SK-N-SH treated with all-trans-retinoic acid at 6 μM for 48 hours (cell line): ENCODE measurements around the gene SMOC1.

Experiments
- ARNTL ChIP-seq: fragments of 450-650 bp; formaldehyde crosslinking; IDR thresholded peaks from 2 replicates; pipeline ENCODE4 v1.5.0; 2020; ENCODE audit warnings: low read depth, mild to moderate bottlenecking, moderate library complexity, borderline replicate concordance
- CSDC2 ChIP-seq: fragments of 250-450 bp; sonication (Bioruptor Pico); IDR thresholded peaks from 2 replicates; pipeline ENCODE4 v1.5.0; 2020; ENCODE audit warnings: mild to moderate bottlenecking, moderate library complexity
- ISL1 ChIP-seq: fragments of 250-450 bp; sonication (Bioruptor Pico); IDR thresholded peaks from 2 replicates; pipeline ENCODE4 v2.1.2; 2022; ENCODE audit warnings: mild to moderate bottlenecking, moderate library complexity
- SNAI2 ChIP-seq: fragments of 250-450 bp; sonication (Bioruptor Pico); IDR thresholded peaks from 2 replicates; pipeline ENCODE4 v1.5.0; 2020; ENCODE audit warnings: mild to moderate bottlenecking, moderate library complexity
- TOX ChIP-seq: fragments of 250-450 bp; sonication (Bioruptor Pico); IDR thresholded peaks from 2 replicates; pipeline ENCODE4 v1.8.0; 2021; ENCODE audit warnings: mild to moderate bottlenecking, moderate library complexity, borderline replicate concordance
- TSHZ2 ChIP-seq: fragments of 250-450 bp; sonication (Bioruptor Pico); IDR thresholded peaks from 2 replicates; pipeline ENCODE4 v1.5.0; 2020; ENCODE audit warnings: mild to moderate bottlenecking, moderate library complexity
- ZC3H10 ChIP-seq: fragments of 250-450 bp; sonication (Bioruptor Pico); IDR thresholded peaks from 2 replicates; pipeline ENCODE4 v1.5.1; 2021; ENCODE audit warnings: mild to moderate bottlenecking, moderate library complexity
- ZFP3 ChIP-seq: fragments of 250-450 bp; sonication (Bioruptor Pico); IDR thresholded peaks from 2 replicates; pipeline ENCODE4 v1.5.0; 2020; ENCODE audit warnings: mild to moderate bottlenecking, moderate library complexity
- ZFP30 ChIP-seq: fragments of 450-650 bp; formaldehyde crosslinking; IDR thresholded peaks from 2 replicates; pipeline ENCODE4 v1.5.0; 2022; ENCODE audit warnings: mild to moderate bottlenecking, moderate library complexity
- TF ChIP-seq, protein P1 (sequence below): fragments of 250-450 bp; sonication (Bioruptor Pico); IDR thresholded peaks from 2 replicates; pipeline ENCODE4 v1.5.1; 2020; ENCODE audit warnings: low read depth, mild to moderate bottlenecking, moderate library complexity
- TF ChIP-seq, protein P2 (sequence below): fragments of 250-450 bp; sonication (Bioruptor Pico); IDR thresholded peaks from 2 replicates; pipeline ENCODE4 v1.5.1; 2021; ENCODE audit warnings: mild to moderate bottlenecking, moderate library complexity
- TF ChIP-seq, protein P3 (sequence below): fragments of 250-450 bp; sonication (Bioruptor Pico); IDR thresholded peaks from 2 replicates; pipeline ENCODE4 v1.8.0; 2021; ENCODE audit warnings: low read depth, mild to moderate bottlenecking, moderate library complexity, borderline replicate concordance

DNA sequence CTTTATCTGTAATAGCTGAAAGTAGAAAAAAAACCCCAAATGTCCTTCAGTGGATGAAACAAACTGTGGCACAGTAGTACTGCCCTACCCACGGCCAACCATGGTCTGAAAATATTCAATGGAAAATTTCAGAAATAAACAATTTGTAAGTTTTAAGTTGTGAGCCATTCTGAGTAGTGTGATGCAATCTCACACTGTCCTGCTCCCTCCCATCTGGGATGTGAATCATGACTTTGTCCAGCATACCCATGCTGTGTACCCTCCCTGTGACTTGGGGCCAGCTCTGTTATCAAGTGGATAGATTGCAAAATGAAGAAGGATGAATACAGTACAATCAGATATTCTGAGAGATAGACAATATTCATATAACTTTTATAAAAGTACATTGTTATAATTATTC lies 106.2 kb downstream of the SMOC1 start:
- TF ChIP-seq, protein P1, sequence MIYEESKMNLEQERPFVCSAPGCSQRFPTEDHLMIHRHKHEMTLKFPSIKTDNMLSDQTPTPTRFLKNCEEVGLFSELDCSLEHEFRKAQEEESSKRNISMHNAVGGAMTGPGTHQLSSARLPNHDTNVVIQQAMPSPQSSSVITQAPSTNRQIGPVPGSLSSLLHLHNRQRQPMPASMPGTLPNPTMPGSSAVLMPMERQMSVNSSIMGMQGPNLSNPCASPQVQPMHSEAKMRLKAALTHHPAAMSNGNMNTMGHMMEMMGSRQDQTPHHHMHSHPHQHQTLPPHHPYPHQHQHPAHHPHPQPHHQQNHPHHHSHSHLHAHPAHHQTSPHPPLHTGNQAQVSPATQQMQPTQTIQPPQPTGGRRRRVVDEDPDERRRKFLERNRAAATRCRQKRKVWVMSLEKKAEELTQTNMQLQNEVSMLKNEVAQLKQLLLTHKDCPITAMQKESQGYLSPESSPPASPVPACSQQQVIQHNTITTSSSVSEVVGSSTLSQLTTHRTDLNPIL (CRISPR knock-in tag), result no peak
- TF ChIP-seq TOX (CRISPR knock-in tag) (no peak), TSHZ2 (CRISPR knock-in tag) (no peak), CSDC2 (CRISPR knock-in tag) (no peak), ZC3H10 (CRISPR knock-in tag) (no peak), SNAI2 (CRISPR knock-in tag) (no peak), ZFP3 (CRISPR knock-in tag) (no peak), ISL1 (no peak), ARNTL (CRISPR knock-in tag) (no peak), ZFP30 (no peak)
- TF ChIP-seq, protein P2, sequence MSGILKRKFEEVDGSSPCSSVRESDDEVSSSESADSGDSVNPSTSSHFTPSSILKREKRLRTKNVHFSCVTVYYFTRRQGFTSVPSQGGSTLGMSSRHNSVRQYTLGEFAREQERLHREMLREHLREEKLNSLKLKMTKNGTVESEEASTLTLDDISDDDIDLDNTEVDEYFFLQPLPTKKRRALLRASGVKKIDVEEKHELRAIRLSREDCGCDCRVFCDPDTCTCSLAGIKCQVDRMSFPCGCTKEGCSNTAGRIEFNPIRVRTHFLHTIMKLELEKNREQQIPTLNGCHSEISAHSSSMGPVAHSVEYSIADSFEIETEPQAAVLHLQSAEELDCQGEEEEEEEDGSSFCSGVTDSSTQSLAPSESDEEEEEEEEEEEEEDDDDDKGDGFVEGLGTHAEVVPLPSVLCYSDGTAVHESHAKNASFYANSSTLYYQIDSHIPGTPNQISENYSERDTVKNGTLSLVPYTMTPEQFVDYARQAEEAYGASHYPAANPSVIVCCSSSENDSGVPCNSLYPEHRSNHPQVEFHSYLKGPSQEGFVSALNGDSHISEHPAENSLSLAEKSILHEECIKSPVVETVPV, result no peak
- TF ChIP-seq, protein P3, sequence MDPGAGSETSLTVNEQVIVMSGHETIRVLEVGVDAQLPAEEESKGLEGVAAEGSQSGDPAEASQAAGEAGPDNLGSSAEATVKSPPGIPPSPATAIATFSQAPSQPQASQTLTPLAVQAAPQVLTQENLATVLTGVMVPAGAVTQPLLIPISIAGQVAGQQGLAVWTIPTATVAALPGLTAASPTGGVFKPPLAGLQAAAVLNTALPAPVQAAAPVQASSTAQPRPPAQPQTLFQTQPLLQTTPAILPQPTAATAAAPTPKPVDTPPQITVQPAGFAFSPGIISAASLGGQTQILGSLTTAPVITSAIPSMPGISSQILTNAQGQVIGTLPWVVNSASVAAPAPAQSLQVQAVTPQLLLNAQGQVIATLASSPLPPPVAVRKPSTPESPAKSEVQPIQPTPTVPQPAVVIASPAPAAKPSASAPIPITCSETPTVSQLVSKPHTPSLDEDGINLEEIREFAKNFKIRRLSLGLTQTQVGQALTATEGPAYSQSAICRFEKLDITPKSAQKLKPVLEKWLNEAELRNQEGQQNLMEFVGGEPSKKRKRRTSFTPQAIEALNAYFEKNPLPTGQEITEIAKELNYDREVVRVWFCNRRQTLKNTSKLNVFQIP (CRISPR knock-in tag), result no peak
